Stimulated activated CD4-positive, alpha-beta T cell treated with anti-CD3 and anti-CD28 coated beads, TNF-alpha, amount 100 ng/mL, for 48 hours (primary cell): Measurements from ENCODE around the gene GPS1.

Experiments used
- DNase-seq, 3 donors: peaks; one replicate each; pipeline ENCODE4 v3.0.0-alpha.2; 2020; ENCODE audit warnings: low read depth in 3 of 3

GPS1 gene

GRCh38 chr17:82089723-82090548 lies 38.2 kb downstream of the GPS1 start:
- no peak for DNase-seq

DNA sequence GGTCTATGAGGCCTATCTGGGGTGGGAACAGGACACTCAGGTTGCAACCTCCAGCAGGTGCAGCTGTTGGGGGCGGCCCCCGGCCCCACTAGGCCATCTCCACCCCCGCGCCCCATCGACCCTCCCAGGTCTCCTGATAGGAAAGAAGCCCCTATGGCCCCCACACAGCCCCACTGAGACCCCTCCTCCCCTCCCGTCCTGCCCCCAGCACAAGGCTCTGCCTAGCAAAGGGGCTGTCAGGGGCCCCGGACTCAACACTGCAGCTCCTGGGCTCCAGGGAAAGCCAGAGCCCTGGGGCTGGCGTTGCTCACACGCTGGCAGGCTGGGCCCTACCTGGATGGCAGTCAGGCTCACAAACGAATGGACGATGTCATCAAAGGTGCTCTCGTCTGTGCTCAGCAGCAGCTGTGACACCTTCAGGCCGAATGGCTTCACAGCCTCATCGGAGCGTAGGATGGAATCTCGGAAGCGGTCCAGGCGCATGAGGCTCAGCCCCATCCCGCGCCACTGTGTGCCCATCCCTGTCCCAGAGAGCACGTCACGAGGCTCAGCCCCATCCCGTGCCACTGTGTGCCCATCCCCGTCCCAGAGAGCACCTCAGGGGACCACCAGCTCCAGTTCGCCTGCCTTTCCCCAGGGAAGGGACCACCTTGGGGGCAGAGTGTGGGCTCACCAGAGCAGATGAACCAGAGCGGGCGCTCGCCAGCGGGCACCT lies 39.0 kb downstream of the GPS1 start:
- DNase-seq, result no peak

DNA sequence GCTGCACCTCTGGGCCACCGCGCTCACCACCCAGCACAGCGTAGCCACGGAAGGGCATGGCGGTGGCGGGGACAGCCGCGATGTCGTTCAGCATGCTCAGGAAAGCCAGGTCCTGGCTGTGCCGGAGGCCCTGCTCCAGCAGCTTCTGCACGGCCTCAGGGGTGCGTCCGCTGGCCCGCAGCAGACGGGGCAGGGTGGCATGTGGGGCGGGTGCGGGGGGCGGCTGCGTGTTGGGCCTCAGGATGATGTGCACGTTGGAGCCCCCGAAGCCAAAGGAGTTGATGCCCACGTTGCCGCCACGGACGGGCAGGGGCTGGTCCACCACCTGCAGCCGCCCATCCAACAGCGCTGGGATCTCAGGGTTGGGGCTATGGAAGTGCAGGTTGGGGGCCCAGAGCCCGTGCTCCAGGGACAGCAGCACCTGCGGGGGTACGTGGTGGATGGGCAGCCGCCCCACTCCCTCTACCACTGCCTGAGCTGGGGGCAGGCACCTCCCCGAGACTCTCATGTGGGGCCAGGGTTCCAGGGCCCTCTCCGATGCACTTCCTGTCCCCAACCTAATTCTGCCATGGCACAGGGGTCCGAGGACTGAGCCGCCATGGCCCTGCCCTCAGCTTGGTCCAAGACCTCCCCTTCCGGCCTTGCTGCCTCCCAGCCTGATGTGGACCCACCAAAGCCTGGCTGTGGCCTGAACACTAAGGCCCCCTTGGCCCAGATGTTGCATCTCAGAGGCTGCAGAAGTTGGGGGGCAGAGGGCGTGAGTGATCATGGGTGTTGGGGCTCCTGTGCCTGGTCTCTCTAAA lies 39.8 kb downstream of the GPS1 start:
- DNase-seq, result no peak

DNA sequence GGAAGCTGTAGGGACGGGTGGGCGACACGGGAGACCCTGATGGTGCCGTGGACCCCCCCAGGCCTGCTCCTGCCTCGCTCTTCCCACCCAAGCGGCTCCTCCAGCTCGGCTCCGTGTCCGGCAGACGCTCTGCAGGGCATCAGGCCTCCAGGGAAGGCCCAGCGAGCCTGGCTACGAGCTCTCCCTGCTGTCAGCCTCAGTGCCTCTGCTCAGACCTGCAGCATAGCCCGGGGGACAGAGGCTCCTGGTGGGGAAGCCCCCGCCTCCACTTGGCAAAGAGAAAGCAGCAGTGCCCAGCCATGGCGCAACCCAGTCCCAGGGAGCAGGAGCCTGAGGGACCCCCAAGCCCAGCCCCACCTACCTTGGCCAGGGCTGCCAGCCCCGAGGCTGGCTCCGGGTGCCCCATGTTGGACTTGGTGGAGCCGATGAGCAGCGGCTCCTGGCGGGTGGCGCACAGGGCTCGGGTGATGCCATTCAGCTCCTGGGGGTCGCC lies 40.4 kb downstream of the GPS1 start:
- no peak for DNase-seq

- DNase-seq, result no peak
Measured at GRCh38 chr17:82092628-82092994, 40.9 kb downstream of the GPS1 start.

- DNase-seq, result no peak
Measured at GRCh38 chr17:82092995-82093751, 41.5 kb downstream of the GPS1 start.

DNA sequence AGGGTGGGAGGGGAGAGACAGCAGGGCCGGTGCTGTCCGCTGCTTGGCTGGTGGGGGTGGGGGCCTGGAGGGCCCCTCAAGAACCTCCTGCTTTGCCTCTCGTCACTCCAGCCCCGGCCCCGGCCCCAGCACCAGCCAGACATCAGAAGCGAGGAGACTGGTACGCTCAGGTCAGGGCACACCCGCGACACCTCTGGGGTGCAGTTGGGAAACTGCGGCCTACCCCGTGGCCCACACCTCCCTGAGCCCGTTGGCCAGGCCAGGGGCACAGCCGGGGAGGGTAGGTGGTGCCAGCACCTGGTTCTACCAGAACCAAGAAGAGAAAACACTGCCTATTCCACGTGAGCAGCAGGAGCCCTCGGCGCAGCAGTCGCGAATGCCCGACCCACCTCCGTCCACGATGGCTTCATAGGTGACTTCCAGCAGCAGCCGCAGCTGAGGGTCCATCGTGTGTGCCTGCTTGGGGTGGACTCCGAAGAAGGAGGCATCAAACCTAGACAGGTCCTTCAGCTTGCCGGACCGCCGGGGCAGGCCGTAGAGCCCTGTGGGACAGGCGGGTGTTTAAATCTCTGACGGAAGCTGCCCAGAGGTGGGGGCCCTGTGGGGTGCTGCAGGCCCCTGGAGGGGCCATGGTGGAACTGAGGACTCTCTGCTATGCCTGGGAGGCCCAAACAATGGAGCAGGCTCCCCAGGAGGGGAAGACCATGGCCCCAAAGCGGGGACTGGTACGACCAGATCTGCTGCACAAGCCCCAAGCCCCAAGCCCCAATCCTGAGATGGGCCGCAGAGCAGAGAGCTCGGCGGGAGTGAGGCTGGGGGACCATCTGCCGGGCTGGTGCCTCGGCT lies 43.5 kb downstream of the GPS1 start:
- no peak for DNase-seq

DNA sequence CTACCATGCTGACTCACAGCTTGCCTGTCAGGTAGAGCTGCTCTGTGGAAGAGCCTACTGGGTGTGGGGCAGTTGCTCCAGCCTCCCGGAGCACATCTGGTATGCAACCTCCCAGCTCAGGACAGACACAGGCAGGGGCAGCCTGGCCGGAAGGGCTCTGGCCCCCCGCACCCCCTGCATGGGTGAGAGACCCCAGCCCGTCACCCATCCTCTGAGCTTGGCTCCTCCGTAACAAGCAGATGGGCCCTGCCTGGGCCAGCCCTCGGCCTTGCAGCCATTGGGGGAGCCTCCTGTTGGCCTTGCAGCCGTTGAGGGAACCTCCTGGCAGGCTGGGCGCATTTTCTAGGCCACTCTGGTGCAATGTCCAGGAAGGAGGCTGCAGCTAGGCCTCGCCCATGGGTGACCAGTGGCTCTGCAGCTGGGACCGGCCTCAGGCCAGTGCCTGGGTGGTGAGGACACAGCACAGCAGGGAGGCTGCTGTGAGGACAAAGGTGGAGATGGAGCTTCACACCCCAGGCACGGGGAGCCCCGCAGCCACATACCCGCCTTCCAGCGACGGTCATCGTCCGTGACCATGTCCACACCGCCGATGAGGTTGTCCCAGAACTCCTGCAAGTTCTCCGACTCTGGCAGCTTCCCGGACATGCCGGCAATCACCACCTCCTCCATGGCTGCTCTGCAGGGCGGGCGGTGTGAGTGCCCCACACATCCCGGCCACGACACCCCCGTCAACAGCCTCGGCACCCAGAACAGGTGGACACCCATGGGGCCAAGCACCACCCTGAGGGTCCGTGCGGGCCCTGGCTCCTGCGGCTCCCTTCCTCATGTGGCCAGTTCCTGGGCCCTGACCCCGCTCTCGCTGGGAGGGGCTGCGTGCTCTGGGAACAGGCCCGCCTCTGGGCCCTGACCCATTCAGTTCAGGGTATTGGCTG lies 44.3 kb downstream of the GPS1 start:
- no peak for DNase-seq

GRCh38 chr17:82096709-82097183 lies 45.0 kb downstream of the GPS1 start:
- no peak for DNase-seq

- peak in 1 of 3 donors; percentile 29 for DNase-seq
Measured at GRCh38 chr17:82097184-82097918, 45.7 kb downstream of the GPS1 start.

DNA sequence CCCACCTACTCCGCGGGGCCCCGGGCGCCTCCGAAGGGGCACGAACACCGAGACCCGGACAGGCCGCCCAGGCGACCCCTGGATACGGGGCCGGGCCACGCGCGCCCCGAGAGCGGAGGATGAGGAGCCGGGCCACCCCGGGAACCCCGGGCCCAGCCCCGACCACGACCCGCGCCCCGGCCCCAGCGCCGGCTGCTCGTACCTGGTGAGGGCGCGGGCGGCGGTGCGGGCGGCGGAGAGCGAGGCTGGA lies 46.1 kb downstream of the GPS1 start:
- no peak for DNase-seq

- DNase-seq, result peak; percentile 89 to 96 (median 91)
Measured at GRCh38 chr17:82098169-82098938, 46.7 kb downstream of the GPS1 start, which contains the start of gene FASN. FASN (minus strand) TSS chr17:82098236; CDS start chr17:82096445, 1,791 bp downstream.

DNA sequence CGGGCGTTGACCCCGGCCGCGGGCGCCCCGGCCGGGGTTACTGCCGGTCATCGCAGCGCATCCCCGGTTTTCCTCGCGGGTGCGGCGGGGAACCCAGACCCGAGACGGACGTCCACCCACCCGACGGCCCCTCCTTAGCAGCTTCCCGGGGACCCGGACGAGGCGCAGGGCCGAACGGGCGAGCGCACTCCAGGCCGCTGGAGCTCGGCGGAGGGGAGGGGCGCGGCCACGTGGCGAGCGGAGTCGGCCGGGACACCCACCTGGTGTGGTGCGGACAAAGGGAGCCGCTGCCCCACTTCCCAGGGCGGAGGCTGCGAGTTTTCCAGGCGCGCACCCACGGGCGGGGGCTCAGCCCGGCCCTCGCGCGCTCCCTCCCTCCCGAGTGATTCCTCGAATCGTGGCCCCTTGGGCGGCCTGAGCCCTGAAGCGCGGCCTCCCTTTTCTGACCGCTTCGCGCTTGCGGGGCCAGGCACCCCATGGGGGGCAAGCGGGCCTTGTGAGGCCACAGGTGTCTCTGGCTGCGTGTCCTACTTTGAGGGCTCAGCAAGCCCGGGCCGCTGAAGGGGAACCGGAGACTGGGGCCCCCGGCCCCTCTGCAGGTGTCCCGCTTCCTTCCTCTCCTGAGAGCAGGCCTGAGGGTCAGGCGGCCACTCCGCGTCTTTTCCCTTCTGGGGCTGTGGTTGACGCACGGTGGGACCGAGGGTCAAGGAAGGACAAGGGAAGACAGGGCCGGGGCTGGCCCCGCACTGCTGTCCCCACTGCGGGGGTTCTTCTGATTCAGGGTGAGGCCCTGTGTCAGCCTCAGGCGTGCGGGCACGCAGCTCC lies 47.5 kb downstream of the GPS1 start:
- no peak for DNase-seq

DNA sequence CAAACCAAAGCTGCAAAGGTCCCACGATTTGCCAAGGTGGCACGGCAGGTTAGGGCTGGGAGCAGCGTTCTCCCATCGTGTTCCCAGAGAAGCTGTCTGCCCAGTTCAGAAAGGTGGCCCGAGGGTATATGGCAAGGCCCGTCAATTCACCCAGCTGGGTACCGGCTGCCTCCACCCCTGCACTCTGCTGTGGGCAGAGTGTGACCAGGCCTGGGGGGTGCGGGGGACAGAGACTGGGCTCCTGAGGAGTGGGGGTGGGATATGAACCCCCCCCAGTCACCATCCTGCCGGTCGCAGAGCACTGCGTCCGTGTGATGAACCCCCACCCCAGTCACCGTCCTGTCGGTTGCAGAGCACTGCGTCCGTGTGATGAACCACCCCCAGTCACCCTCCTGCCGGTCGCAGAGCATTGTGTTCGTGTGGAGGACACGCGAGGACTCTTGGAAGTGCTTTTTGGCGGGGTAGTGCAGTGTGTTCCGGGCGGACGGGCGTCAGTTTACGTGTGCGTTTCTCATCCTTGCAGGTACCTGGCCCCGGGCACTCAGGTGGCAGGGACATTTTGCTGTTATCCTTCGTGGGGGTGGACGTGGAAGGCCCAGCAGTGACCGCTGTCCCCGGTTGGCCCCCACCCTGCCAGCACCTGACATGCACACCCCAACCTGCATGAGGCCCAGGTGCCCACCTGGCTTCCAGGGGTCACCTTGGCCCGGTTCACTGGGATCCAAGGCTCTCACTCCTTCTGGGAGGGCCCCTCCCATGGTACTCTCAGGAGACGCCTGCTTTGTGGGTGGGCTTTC lies 49.0 kb downstream of the GPS1 start:
- no peak for DNase-seq

GRCh38 chr17:82101301-82101715 lies 49.6 kb downstream of the GPS1 start:
- no peak for DNase-seq
